Testis (tissue), 3 donors: ENCODE results near the gene ARHGAP44. TPM values are rescaled to one million over a fixed set of nuclear protein-coding genes. Genes with fewer than 3 reads are reported as not detected.

Source experiments
- DNase-seq: peaks from one replicate; pipeline ENCODE4 v3.0.0-alpha.2; 2019
- H3K27ac ChIP-seq, 2 donors: fragments of 200-600 bp; sonication (generic); one replicate each; pipeline ENCODE4 v1.5.1; 2019
- H3K27me3 ChIP-seq: fragments of 200-600 bp; sonication (generic); one replicate; pipeline ENCODE4 v1.5.1; 2019
- H3K36me3 ChIP-seq: fragments of 200-600 bp; sonication (generic); one replicate; pipeline ENCODE4 v1.5.1; 2017; ENCODE audit warnings: low read depth; ENCODE audit errors: missing control alignments
- H3K4me1 ChIP-seq: fragments of 200-600 bp; sonication (generic); one replicate; pipeline ENCODE4 v1.5.1; 2019
- H3K4me3 ChIP-seq, 2 donors: fragments of 200-600 bp; sonication (generic); one replicate each; pipeline ENCODE4 v1.5.1; 2017 to 2019
- H3K9me3 ChIP-seq: fragments of 200-600 bp; sonication (generic); one replicate; pipeline ENCODE4 v1.5.1; 2017
- POLR2A ChIP-seq: fragments of 450-650 bp; IDR thresholded peaks from one replicate; pipeline ENCODE4 v1.6.1; 2017; ENCODE audit warnings: antibody characterized with exemption, mild to moderate bottlenecking, moderate library complexity
- WGBS, 2 donors: methylation state at CpG; one replicate each; pipeline ENCODE4 v1.1.5; 2018; 5-methylcytosine and 5-hydroxymethylcytosine counted together
- intact Hi-C: fragments of 100-400 bp; cut with DNase I; formaldehyde crosslinking; loops from one replicate; pipeline ENCODE4 v1.15.1; 2023; ENCODE audit warnings: low total_unique reads
- polyA plus RNA-seq: library from polyadenylated mRNA; stranded (reverse); fragments of 350-450 nt; fragmentation: Illumina TruSeq; extraction: RNeasy Lipid Tissue Mini Kit (QIAGEN cat#74804); gene quantifications from one replicate; pipeline ENCODE4 v1.2.3, GENCODE V29; 2014; ENCODE audit warnings: low read depth, low replicate concordance; ENCODE audit not compliant: insufficient read depth
- total RNA-seq, 2 donors: library from RNA; depleted of rRNA; stranded (reverse); fragments of >200 nt; gene quantifications; one replicate each; pipeline ENCODE4 v1.2.3, GENCODE V29; 2016
- TF ChIP-seq, protein P1 (sequence below), 3 experiments: fragments of 450-650 bp in 2 of 3; fragments of 200-600 bp in 1 of 3; sonication (generic) in 1 of 3; IDR thresholded peaks; one replicate each; pipeline ENCODE4 v1.5.1; 2016 to 2019; ENCODE audit warnings: antibody characterized with exemption in 3 of 3, mild to moderate bottlenecking in 2 of 3, moderate library complexity in 1 of 3

Gene ARHGAP44
- total and polyA plus RNA-seq, 3 donors from 2014 or later, result 9.3 to 11.3 (median 11.0) TPM

DNA sequence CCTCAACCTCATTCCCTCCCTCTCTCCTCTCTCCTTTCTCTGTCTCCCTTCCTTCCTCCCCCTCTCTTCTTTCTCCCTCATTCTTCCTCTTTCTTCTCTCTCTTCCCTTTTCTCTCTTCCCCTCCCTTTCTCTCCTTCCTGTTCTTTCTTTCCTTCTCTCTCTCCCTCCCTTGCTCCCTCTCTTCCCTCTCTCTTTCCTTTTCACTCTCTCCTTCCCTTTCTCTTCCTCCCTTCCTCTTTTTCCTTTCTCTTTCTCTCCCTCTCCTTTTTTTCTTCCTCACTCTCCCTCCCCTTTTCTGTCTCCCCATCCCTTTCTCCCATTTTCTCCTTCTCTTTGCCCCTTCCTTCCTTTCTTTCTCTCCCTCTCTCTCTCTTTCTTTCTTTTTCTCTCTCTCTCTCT lies 236.4 kb downstream of the ARHGAP44 start:
- intact Hi-C loops, result no loop called here
- Histone ChIP-seq H3K36me3 (no peaks in the 10 kb centered on the region), H3K4me3 (no peak overlapping the region), H3K27me3 (no peaks in the 10 kb centered on the region), H3K9me3 (no peaks in the 10 kb centered on the region), H3K4me1 (no peaks in the 10 kb centered on the region), H3K27ac (no peak overlapping the region)
- TF ChIP-seq, protein P1, sequence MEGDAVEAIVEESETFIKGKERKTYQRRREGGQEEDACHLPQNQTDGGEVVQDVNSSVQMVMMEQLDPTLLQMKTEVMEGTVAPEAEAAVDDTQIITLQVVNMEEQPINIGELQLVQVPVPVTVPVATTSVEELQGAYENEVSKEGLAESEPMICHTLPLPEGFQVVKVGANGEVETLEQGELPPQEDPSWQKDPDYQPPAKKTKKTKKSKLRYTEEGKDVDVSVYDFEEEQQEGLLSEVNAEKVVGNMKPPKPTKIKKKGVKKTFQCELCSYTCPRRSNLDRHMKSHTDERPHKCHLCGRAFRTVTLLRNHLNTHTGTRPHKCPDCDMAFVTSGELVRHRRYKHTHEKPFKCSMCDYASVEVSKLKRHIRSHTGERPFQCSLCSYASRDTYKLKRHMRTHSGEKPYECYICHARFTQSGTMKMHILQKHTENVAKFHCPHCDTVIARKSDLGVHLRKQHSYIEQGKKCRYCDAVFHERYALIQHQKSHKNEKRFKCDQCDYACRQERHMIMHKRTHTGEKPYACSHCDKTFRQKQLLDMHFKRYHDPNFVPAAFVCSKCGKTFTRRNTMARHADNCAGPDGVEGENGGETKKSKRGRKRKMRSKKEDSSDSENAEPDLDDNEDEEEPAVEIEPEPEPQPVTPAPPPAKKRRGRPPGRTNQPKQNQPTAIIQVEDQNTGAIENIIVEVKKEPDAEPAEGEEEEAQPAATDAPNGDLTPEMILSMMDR (IDR thresholded peaks at IDR 0.05), result no peak
- no peak for TF ChIP-seq POLR2A
- no peak for DNase-seq

DNA sequence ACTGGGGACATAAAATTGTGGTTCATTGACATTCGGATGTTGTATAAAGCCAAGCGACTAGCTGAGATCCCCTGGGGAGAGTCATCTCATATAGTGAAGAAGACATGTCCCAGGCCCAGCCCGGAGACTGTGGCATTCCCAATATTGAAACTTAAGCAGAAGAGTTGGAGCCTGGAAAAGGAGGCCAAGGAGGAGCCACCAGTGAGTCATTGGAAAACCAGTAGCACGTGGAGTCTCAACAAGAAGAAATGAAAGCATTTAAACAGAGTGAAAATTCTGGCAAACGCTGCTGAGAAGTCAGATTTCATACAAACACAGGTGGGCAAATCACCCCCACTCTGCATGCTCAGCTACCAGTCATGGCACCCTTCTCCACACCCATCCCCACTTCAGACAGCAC lies 237.9 kb downstream of the ARHGAP44 start:
- Histone ChIP-seq H3K4me1 (no peaks in the 10 kb centered on the region), H3K27me3 (no peaks in the 10 kb centered on the region), H3K27ac (no peak overlapping the region), H3K4me3 (no peak overlapping the region), H3K36me3 (no peaks in the 10 kb centered on the region), H3K9me3 (no peaks in the 10 kb centered on the region)
- DNase-seq, result no peak
- intact Hi-C loops, result no loop called here
- TF ChIP-seq, protein P1 (IDR thresholded peaks at IDR 0.05), result no peak
- no peak for TF ChIP-seq POLR2A
- WGBS, 2 donors, result 86 to 90% methylated on average over 5 of the region's 5 CpGs

DNA sequence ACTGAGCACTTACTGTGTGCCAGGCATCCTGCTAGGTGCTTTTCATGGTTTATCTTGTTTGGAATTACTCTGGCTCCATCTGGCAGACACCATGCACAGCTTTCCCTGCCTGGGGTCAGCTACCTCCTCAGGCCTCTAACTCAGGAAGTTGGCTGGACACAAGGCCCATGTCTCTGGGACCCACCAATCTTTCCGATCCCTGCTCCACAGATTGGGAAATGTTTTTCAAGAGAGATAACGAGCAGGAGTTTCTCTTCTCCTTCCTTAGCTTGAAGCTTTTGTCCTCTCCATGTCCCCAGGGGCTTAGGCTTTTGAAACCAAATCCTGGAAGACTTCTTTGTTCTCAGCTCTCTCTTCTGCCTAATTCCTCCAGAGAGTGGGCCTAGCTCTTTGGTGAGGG lies 240.0 kb downstream of the ARHGAP44 start:
- H3K36me3 ChIP-seq, result no peaks in the 10 kb centered on the region
- 63 to 65% methylated on average over 2 of the region's 2 CpGs for WGBS, 2 donors
- no peak overlapping the region for H3K27ac ChIP-seq
- TF ChIP-seq POLR2A, result no peak
- H3K27me3 ChIP-seq, result no peaks in the 10 kb centered on the region
- intact Hi-C loops, result no loop called here
- DNase-seq, result no peak
- H3K9me3 ChIP-seq, result no peaks in the 10 kb centered on the region
- no peaks in the 10 kb centered on the region for H3K4me1 ChIP-seq
- H3K4me3 ChIP-seq, result no peak overlapping the region

DNA sequence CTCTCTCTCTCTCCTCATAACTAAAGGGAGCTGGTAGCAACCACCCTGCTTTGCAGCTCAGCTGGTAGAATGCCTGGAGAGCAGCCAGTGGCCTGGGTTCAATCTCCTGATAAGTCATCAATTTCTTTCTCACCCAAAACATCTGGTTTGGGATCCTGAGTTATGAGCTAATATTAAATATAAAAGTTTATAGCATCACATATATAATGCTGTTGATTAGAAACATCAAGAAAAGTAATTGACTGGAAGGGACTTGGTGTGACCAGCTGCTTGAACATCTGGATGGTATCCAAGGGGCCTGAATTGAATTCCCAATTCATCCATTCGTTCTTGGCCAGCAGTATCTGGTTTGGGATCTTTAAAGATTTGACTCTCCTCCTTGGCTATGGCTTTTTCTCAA lies 240.8 kb downstream of the ARHGAP44 start:
- H3K27me3 ChIP-seq, result no peaks in the 10 kb centered on the region
- H3K9me3 ChIP-seq, result no peaks in the 10 kb centered on the region
- H3K36me3 ChIP-seq, result no peaks in the 10 kb centered on the region
- DNase-seq, result no peak
- intact Hi-C loops, result no loop called here
- no peaks in the 10 kb centered on the region for H3K4me1 ChIP-seq
- 68 to 72% methylated on average over 1 of the region's 1 CpG for WGBS, 2 donors
- TF ChIP-seq, protein P1 (IDR thresholded peaks at IDR 0.05), result no peak
- no peak for TF ChIP-seq POLR2A
- no peak overlapping the region for H3K27ac ChIP-seq
- no peak overlapping the region for H3K4me3 ChIP-seq

DNA sequence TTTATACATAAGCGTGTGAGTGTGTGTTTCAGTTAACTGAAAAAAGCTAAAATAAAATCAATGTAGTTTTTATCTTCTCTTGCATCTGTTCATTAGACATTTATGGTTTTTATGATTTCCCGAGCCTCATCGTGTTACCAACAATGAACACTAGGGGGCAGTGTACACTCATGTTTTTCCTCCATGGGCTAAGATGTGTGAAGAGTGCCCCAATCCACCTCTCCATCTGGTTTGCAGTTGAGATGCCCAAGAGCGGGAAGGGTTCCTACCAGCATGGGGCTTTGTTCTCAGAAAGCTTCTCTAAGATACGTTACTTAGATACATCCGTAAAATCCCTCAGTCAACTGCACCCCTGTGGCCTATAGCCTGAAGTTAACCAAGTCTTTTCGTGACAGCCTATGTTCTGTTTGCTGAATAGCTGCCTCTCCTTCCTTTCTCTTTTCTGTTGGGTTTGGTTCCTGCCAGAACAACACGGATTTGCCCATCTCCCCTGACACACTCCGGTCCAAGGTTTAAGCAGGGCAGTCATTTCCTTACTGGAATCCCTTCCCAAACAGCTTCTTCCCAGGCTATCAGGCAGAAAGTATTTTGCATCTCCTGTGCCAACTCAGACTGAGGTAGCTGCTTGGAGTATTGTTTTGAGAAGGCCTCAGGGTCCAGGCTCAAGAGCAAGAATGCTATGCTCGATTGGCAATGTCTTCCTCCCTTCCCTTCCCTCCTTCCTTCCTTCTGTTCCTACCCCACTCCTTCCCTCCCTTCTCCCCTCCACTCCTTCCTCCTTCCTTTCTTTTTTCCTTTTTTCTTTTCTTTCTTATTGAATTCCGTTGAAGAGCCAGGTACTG lies 241.4 kb downstream of the ARHGAP44 start:
- WGBS, 2 donors, result 65 to 66% methylated on average over 11 of the region's 11 CpGs

More for the DNA sequence above, 241.4 kb downstream of the ARHGAP44 start:
- peak; percentile 59 for DNase-seq
- Histone ChIP-seq H3K36me3 (no peaks in the 10 kb centered on the region), H3K9me3 (no peaks in the 10 kb centered on the region), H3K27ac (no peak overlapping the region), H3K27me3 (no peaks in the 10 kb centered on the region), H3K4me3 (no peak overlapping the region), H3K4me1 (no peaks in the 10 kb centered on the region)
- TF ChIP-seq POLR2A, result no peak
- TF ChIP-seq, protein P1 (IDR thresholded peaks at IDR 0.05), result peak; percentile 39 to 91 (median 71)
- intact Hi-C loops, result no loop called here
